RWPE1 (cell line): ENCODE data around the gene CHERP.

Source experiments
- CTCF ChIA-PET: fragments of 350-600 bp; sonication (Branson Sonifier 250); formaldehyde crosslinking; extraction: SDS; loops from one replicate; lab custom pipeline; 2021; lab: Yijun Ruan, JAX
- POLR2A ChIA-PET: fragments of 400-600 bp; formaldehyde crosslinking; extraction: SDS; loops from one replicate; lab custom pipeline; 2020; ENCODE audit warnings: antibody characterized with exemption; ENCODE audit not compliant: low non-redundant PET; lab: Yijun Ruan, JAX
- DNase-seq: peaks from one replicate; pipeline ENCODE4 v3.0.0; 2012; ENCODE audit warnings: low spot score
- H3K27ac ChIP-seq: fragments of 450-650 bp; 2 replicates; pipeline ENCODE4 v1.5.1; 2017
- TF ChIP-seq, protein P1 (sequence below): fragments of 450-650 bp; conservative IDR thresholded peaks from 2 replicates; pipeline ENCODE4 v1.5.1; 2017; ENCODE audit warnings: low read depth, mild to moderate bottlenecking

Gene CHERP

DNA sequence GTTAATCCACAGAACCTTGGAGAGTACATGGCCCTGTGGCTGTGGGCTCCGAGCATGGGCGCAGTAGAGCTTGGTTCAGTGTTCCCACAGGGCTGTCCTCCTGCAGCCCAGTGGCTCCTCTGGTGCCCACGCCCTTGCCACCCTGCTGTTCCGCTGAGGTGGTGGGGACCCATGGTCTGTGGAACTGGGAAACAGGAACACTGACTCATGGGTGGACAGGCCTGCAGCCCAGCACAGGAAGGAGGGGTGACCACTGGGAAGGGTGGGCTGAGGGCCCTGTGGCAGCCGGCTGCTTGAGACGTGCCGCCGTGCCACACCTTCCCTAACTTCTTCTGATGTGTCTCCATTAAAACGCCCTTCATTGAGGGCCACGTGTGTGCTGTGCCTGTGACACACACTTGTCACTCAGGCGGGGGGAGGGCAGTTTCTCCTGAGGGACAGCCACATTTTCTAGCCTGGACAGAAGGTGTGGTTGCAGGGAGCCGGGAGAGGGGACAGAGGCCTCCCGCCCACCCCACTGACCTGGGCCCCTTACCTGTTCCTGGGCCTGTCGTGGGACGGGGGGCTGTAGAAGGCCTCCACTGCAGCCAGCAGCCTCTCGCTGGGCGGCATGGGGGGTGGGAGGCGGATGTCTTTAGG, 21.1 kb downstream of the CHERP start:
- DNase-seq: no peak
- peak overlapping the region; percentile 36 for H3K27ac ChIP-seq
- TF ChIP-seq, protein P1, sequence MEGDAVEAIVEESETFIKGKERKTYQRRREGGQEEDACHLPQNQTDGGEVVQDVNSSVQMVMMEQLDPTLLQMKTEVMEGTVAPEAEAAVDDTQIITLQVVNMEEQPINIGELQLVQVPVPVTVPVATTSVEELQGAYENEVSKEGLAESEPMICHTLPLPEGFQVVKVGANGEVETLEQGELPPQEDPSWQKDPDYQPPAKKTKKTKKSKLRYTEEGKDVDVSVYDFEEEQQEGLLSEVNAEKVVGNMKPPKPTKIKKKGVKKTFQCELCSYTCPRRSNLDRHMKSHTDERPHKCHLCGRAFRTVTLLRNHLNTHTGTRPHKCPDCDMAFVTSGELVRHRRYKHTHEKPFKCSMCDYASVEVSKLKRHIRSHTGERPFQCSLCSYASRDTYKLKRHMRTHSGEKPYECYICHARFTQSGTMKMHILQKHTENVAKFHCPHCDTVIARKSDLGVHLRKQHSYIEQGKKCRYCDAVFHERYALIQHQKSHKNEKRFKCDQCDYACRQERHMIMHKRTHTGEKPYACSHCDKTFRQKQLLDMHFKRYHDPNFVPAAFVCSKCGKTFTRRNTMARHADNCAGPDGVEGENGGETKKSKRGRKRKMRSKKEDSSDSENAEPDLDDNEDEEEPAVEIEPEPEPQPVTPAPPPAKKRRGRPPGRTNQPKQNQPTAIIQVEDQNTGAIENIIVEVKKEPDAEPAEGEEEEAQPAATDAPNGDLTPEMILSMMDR: no peak
- CTCF ChIA-PET: no interaction called here
- POLR2A ChIA-PET: no interaction called here

DNA sequence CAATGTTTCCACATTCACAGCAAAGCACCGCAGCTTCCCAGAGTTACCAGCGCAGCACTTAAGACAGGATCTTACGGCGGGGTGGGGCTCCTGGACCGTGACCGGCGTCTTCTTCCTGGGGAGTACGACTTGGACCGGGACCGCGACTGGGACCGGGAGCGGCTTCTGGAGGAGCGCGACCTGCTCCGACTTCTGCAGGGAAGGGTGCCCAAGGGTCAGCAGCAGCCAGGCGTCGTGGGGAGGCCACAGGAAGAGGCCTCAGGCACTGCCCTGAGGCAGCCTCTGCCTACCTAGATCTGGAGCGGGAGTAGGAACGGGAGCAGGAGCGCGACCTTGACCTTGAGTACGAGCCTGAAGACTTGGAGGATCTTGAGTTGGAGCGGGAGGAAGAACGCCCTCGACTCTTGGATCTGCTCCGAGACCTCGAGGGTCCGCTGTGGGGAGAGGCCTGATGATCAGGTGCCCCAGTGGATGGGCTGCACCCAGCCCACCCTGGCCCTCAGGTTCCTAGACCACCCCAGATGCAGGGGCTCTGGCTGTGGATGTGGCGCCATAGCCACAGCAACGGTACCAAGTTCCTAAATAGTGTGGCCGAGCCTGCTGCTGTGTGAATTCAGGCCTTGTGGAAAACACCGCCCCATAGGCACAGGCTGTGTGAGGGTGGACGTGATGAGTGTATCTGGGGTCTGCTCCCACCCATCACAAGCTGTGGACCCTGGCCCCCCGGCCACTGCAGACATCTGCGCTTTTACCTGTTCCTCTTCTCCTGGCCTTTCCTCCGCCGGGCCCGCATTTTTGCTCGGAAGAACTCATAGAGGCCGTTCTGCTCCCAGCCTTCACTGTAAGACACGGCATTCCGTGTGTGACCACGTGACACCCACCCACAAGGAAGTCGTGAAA, 21.9 kb downstream of the CHERP start:
- CTCF ChIA-PET: no interaction called here
- no peak for DNase-seq
- TF ChIP-seq, protein P1: no peak
- peak overlapping the region; percentile 36 for H3K27ac ChIP-seq
- POLR2A ChIA-PET: no interaction called here

DNA sequence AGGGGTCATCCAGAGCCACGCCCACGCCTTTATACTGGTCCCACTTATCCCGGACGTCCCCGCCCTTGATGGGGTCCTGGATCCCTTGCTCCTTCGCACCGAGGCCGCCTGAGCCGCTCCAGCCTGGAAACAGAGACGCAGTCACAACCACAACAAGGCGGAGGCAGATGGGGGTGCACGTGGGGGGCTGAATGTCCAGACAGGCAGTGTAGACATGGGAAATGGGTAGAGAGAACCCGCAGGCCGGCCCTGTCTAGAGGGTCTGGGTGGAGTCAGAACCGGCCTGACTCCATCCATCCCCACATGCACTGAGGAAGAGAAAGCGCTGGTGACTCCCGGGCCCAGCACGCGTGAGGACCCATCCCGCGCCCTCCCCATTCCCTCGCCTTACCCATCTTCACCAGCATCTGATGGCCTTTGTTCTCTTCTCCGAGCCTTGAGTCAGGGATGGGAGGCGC, 23.0 kb downstream of the CHERP start:
- no peak for DNase-seq
- peak overlapping the region; percentile 36; the same call in 1 of the 2 replicates for H3K27ac ChIP-seq
- POLR2A ChIA-PET: no interaction called here
- CTCF ChIA-PET: no interaction called here
- TF ChIP-seq, protein P1: no peak

DNA sequence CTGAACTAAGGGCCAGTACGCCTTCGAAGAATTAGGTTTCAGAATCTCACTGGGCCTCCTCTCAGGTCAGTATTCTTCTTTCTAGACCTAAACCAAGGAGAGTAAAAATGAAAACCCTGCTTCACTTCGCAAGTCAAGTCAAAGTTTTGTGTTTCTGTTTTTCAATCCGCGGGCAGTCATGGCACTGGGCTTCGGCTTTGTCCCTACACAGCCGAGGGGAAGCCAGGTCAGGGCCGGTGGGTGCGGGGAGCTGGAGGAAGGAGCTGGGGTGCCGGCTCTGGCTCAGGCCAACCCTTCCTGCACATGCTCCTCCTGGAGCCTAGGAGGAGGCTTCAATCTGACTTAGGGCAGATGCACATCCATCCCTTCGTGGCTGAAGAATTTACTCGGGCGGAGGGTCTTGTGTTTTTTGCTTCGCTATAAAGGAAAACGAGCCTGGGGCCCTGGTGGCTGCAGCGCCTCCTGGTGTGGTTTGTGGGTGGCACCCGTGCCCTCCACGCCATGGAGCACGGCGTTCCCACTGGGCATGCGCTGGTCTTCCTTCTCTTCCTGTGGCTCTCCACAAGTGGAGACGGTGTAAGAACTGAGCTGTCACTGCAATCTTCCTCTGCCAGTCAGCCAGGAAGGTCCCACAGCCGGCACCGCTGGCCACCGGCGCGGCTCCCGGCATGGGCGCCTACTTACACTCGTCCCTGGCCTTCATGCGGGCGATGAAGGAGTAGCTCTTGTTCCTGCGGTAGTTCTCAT, 23.6 kb downstream of the CHERP start:
- TF ChIP-seq, protein P1: no peak; the same call in 1 of the 2 replicates
- no peak for DNase-seq
- ChIA-PET POLR2A (no interaction called here), CTCF (interaction anchor here (0.7 kb wide), 1 partner anchor 735 kb away, joined by 4 read pairs; no protein-coding TSS in a partner anchor)
- H3K27ac ChIP-seq: peak overlapping the region; percentile 36

DNA sequence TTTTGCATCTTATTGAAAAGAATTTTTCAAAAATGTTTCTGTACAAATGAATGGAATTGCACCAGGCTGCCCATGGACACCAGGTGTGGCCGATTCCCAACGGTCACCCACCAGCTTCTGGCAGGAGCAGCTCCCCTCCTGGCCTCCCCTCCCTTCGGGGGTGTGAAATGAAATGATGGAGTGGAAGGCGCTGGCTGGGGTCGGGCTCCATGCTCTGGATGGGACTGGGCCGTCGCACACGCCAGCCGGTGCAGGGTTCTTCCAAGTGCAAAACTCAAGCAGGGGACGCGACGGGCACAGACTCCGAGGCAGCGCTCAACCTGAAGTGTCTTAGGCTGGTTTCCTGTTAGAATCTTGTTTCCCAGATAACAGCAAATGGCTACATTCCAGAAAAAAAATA, 24.2 kb downstream of the CHERP start:
- no peak for DNase-seq
- TF ChIP-seq, protein P1: no peak
- ChIA-PET POLR2A (no interaction called here), CTCF (no interaction called here)
- H3K27ac ChIP-seq: peak overlapping the region; percentile 36
